Caco-2 (cell line): ENCODE measurements around the gene GFPT2. TPM values are rescaled to one million over a fixed set of nuclear protein-coding genes. Genes with fewer than 3 reads are reported as not detected.

ENCODE experiments used
- BruUV-seq: library from RNA; stranded (reverse); fragments of 400-500 nt; replicated peaks from 2 replicates; lab custom pipeline; 2021; lab: Mats Ljungman, UMichigan
- CTCF ChIA-PET: fragments of 300-600 bp; sonication (Branson Sonifier 250); formaldehyde crosslinking; loops from one replicate; lab custom pipeline; 2022; ENCODE audit warnings: antibody characterized with exemption; lab: Charles Lee
- POLR2A ChIA-PET: fragments of 300-600 bp; sonication (Branson Sonifier 250); formaldehyde crosslinking; loops from one replicate; lab custom pipeline; 2022; ENCODE audit warnings: antibody characterized with exemption; lab: Charles Lee
- DNase-seq, 2 experiments: peaks; one replicate each; pipeline versions ENCODE4 v3.0.0 to v3.0.0-alpha.2; 2020 to 2022
- H3K27me3 ChIP-seq: replicated peaks from 2 replicates; pipeline ENCODE4 v1.6.0; 2011; ENCODE audit warnings: low read length; ENCODE audit not compliant: control insufficient read depth, insufficient read depth
- H3K36me3 ChIP-seq: 2 replicates; pipeline ENCODE4 v1.5.1; 2011; ENCODE audit warnings: low read length; ENCODE audit not compliant: control insufficient read depth, insufficient read depth
- H3K4me1 ChIP-seq: fragments of 250-450 bp; sonication (Bioruptor Pico); 2 replicates; pipeline ENCODE4 v1.5.1; 2020; ENCODE audit warnings: mild to moderate bottlenecking
- H3K4me3 ChIP-seq: 2 replicates; pipeline ENCODE4 v1.5.1; 2011; ENCODE audit warnings: low read depth, mild to moderate bottlenecking, control low read depth, low read length
- H3K9me3 ChIP-seq: fragments of 250-450 bp; sonication (Bioruptor Pico); 2 replicates; pipeline ENCODE4 v1.5.1; 2020; ENCODE audit warnings: mild to moderate bottlenecking, moderate library complexity
- H3K27ac Mint-ChIP-seq: one replicate; pipeline ENCODE4 v1.8.0; 2022; ENCODE audit warnings: mixed read lengths; ENCODE audit not compliant: unreplicated experiment
- H3K27me3 Mint-ChIP-seq: one replicate; pipeline ENCODE4 v1.8.0; 2022; ENCODE audit warnings: mixed read lengths; ENCODE audit not compliant: insufficient read depth, unreplicated experiment
- H3K36me3 Mint-ChIP-seq: one replicate; pipeline ENCODE4 v1.8.0; 2022; ENCODE audit warnings: mild to moderate bottlenecking, mixed read lengths; ENCODE audit not compliant: insufficient read depth, unreplicated experiment
- H3K4me1 Mint-ChIP-seq: one replicate; pipeline ENCODE4 v1.8.0; 2022; ENCODE audit warnings: low read depth, mixed read lengths; ENCODE audit not compliant: unreplicated experiment
- H3K4me3 Mint-ChIP-seq: one replicate; pipeline ENCODE4 v1.8.0; 2022; ENCODE audit warnings: mild to moderate bottlenecking, moderate library complexity, mixed read lengths; ENCODE audit not compliant: unreplicated experiment
- H3K9me3 Mint-ChIP-seq: one replicate; pipeline ENCODE4 v1.8.0; 2022; ENCODE audit warnings: mixed read lengths; ENCODE audit not compliant: unreplicated experiment
- CTCF ChIP-seq, 2 experiments: fragments of 200-600 bp in 1 of 2; IDR thresholded peaks; 1 replicate in 1 of 2; 2 replicates in 1 of 2; pipeline versions ENCODE4 v1.5.1 to v1.8.0; 2011 to 2022; ENCODE audit warnings: antibody characterized with exemption in 1 of 2, control low read depth in 1 of 2, inconsistent platforms in 1 of 2, low read depth in 1 of 2, low read length in 1 of 2, mild to moderate bottlenecking in 1 of 2, moderate library complexity in 1 of 2; ENCODE audit not compliant: insufficient read depth in 1 of 2, severe bottlenecking in 1 of 2, unreplicated experiment in 1 of 2
- intact Hi-C: fragments of 100-400 bp; cut with micrococcal nuclease; formaldehyde crosslinking; loops from one replicate; pipeline ENCODE4 v1.10.0; 2022; ENCODE audit not compliant: unreplicated experiment
- total RNA-seq: library from RNA; stranded (reverse); gene quantifications from 2 replicates; pipeline ENCODE4 v1.2.3, GENCODE V29; 2022

The GFPT2 gene
- total RNA-seq, 1 experiment from 2014 or later = 1.6 TPM

GRCh38 chr5:180348336-180348735, 4.8 kb downstream of the GFPT2 start:
- no TSS peak for BruUV-seq
- Histone ChIP-seq H3K4me1 (peaks cover 19% of the 10 kb centered on the region), H3K27me3 (0 out of 2 replicates have a peak, but pooled peaks cover 2% of the 10 kb centered on the region), H3K4me3 (no peak overlapping the region), H3K36me3 (no peaks in the 10 kb centered on the region), H3K9me3 (no peaks in the 10 kb centered on the region)
- ChIA-PET POLR2A (no interaction called here), CTCF (no interaction called here)
- no peak overlapping the region for H3K4me3 Mint-ChIP-seq
- no peak for TF ChIP-seq CTCF (IDR thresholded peaks at IDR 0.05; ENCODE audit: insufficient read depth in 1 of 2, low read depth in 1 of 2, low read length in 1 of 2, severe bottlenecking in 1 of 2, unreplicated experiment in 1 of 2)
- no peaks in the 10 kb centered on the region for H3K36me3 Mint-ChIP-seq
- intact Hi-C loops = no loop called here
- no peak overlapping the region for H3K27ac Mint-ChIP-seq
- H3K27me3 Mint-ChIP-seq = peaks cover 4% of the 10 kb centered on the region
- H3K4me1 Mint-ChIP-seq = peaks cover 6% of the 10 kb centered on the region
- no peaks in the 10 kb centered on the region for H3K9me3 Mint-ChIP-seq
- DNase-seq = no peak

- ChIA-PET POLR2A (no interaction called here), CTCF (no interaction called here)
- no peak overlapping the region for H3K4me3 Mint-ChIP-seq
- peaks cover 4% of the 10 kb centered on the region for H3K27me3 Mint-ChIP-seq
- intact Hi-C loops = no loop called here
- H3K4me1 ChIP-seq = peaks cover 15% of the 10 kb centered on the region
- H3K4me1 Mint-ChIP-seq = peaks cover 6% of the 10 kb centered on the region
- H3K27ac Mint-ChIP-seq = no peak overlapping the region
- no peak overlapping the region for H3K4me3 ChIP-seq
- no TSS peak for BruUV-seq
- 0 out of 2 replicates have a peak, but pooled peaks cover 2% of the 10 kb centered on the region for H3K27me3 ChIP-seq
- H3K9me3 Mint-ChIP-seq = no peaks in the 10 kb centered on the region
- TF ChIP-seq CTCF (IDR thresholded peaks at IDR 0.05; ENCODE audit: insufficient read depth in 1 of 2, low read depth in 1 of 2, low read length in 1 of 2, severe bottlenecking in 1 of 2, unreplicated experiment in 1 of 2) = no peak
- H3K36me3 ChIP-seq = no peaks in the 10 kb centered on the region
- H3K9me3 ChIP-seq = no peaks in the 10 kb centered on the region
- H3K36me3 Mint-ChIP-seq = no peaks in the 10 kb centered on the region
- no peak for DNase-seq
Observed at GRCh38 chr5:180347702-180348101, 5.4 kb downstream of the GFPT2 start.

DNA sequence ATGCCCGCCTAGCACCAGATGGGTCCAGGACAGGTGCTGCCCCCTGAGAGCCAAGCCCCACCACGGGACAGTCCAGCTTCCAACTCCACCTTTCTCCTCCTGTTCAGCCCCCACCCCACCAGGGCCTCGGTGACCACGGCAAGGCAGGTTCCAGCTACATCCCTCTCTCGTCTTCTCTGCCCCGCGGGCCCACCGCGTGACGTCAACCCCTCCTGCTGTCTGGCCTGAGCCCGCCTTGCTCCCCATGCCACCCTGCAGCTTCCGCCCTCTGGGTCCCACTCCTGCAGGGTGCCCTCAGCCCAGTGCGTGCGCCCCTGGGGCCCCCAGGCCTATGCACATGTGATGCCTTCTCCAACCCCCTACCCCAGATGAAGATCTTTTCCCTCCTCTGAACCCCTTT, 6.8 kb downstream of the GFPT2 start:
- no peak for DNase-seq
- H3K4me1 ChIP-seq = peaks cover 10% of the 10 kb centered on the region; the same call in 1 of the 2 replicates
- Mint-ChIP-seq H3K4me1 (peaks cover 6% of the 10 kb centered on the region), H3K27ac (no peak overlapping the region), H3K36me3 (no peaks in the 10 kb centered on the region), H3K27me3 (peaks cover under 1% of the 10 kb centered on the region), H3K4me3 (no peak overlapping the region), H3K9me3 (no peaks in the 10 kb centered on the region)
- H3K27me3 ChIP-seq = no peaks in the 10 kb centered on the region
- no peaks in the 10 kb centered on the region for H3K36me3 ChIP-seq
- BruUV-seq = no TSS peak
- POLR2A ChIA-PET = no interaction called here
- H3K4me3 ChIP-seq = no peak overlapping the region
- no peaks in the 10 kb centered on the region for H3K9me3 ChIP-seq
- CTCF ChIA-PET = interaction anchor here (0.7 kb wide), 1 partner anchor 14 kb away, joined by 3 read pairs; no protein-coding TSS in a partner anchor
- no peak for TF ChIP-seq CTCF (IDR thresholded peaks at IDR 0.05; ENCODE audit: insufficient read depth in 1 of 2, low read depth in 1 of 2, low read length in 1 of 2, severe bottlenecking in 1 of 2, unreplicated experiment in 1 of 2)
- intact Hi-C loops = no loop called here
